HG03095 (cell line): ENCODE data around the gene KRT84.
"Not testable (repeated sequence)": the region's sequence is repeated elsewhere in the genome, so short reads cannot be mapped to it uniquely, and the experiment has no call there.

Experiments used
- ATAC-seq: cut with Tn5 transposase; IDR thresholded peaks from one replicate; pipeline ENCODE4 v1.9.1; 2021; ENCODE audit warnings: moderate library complexity; ENCODE audit not compliant: unreplicated experiment

The KRT84 gene

DNA sequence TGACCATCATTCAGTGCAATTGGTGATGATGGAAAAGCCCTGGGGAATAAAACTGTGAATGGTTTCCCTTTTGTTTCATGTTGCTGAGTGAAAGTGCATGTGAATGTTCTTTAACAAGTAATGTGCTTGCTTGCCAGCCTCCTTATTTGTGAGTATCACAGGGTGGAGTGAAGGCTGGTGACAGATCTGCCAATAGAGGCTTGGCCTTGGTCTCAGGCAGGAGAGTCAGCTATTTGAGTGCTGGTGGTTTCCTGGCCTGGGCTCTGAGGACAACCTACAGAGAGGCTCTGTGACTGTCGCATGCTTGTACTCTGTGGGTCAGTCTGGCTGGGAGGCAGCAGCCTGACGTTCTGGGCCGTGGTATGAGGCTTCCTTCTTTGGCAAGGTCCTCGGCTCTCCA, 38.9 kb downstream of the KRT84 start:
- ATAC-seq, result no peak

DNA sequence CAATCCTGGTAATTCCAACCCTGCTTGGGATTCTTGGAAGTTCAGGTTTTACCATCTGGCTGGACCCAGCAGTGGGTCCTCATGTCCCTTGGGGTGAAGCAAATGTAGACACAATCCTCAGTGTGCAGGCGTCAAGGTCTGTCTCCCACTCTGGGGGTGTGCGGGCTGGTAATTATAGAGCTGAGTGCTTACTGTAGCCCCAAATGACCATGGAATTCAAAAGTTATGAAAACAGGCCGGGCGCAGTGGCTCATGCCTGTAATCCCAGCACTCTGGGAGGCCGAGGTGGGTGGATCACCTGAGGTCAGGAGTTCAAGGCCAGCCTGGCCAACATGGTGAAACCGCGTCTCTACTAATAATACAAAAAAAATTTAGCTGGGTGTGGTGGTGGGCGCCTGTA, 40.4 kb downstream of the KRT84 start:
- not testable (repeated sequence) for ATAC-seq

DNA sequence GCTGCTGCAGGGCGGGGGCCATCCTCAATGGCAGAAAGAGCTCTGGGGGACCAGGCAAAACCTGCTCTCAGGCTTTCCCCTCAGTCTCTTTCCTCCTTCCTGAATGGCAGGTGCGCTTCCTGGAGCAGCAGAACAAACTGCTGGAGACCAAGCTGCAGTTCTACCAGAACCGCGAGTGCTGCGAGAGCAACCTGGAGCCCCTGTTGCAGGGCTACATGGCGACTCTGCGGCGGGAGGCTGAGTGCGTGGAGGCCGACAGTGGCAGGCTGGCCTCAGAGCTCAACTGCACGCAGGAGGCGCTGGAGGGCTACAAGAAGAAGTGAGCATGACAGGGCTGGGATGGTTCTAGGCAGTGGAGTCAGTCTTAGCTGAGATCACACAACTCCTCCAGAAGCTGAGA, 41.3 kb downstream of the KRT84 start:
- no peak for ATAC-seq

DNA sequence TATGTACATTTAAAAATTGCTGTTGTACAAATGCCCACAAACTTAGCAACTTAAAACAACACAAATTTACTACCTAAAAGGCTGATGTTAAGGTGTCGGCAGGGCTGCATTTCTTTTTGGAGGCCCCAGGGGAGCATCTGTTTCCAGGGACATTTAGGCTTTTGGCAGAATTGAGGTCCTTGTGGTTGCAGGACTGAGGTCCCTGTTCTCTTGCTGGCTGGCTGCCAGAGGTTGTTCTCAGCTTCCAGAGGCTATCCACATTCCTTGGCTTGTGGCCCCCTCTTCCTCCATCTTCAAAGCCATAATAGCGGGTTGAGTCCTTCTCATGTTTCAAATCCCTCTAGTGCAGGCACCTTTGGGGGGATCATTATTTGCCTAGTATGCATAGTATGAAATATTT, 41.9 kb downstream of the KRT84 start:
- ATAC-seq, result no peak

DNA sequence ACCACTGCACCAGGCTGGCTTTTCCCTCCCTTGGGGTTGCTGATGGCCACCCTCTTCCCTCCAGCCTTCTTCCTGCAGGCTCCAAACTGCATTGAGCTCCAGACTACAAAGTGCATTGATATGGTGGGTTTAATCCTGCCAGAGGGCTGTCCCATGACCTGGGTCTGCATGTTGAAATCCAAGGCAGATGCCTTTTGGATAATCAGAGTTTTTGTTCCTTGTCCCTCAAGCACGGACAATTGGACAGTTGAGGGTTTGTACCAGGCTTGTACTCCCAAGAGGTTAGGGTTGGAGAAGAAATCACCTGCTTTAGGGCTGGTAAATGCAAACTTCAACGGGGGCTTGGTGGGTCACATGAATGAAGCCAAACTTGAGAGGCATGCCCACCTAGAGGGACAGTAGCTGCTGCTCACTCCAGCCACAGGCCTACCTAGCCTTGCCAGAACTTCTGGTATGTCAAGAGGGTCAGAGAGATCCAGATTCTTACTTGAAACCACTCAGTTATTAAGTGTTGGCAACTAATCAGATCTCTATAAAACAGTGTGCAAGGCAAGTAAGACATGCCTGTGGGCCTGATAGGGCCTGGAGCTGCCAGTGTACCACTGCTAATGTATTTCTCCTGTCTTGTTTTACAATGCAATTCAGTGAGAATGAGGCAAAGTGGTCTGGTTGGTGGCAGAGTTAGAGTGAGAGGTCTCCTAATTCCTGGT, 42.5 kb downstream of the KRT84 start:
- no peak for ATAC-seq

DNA sequence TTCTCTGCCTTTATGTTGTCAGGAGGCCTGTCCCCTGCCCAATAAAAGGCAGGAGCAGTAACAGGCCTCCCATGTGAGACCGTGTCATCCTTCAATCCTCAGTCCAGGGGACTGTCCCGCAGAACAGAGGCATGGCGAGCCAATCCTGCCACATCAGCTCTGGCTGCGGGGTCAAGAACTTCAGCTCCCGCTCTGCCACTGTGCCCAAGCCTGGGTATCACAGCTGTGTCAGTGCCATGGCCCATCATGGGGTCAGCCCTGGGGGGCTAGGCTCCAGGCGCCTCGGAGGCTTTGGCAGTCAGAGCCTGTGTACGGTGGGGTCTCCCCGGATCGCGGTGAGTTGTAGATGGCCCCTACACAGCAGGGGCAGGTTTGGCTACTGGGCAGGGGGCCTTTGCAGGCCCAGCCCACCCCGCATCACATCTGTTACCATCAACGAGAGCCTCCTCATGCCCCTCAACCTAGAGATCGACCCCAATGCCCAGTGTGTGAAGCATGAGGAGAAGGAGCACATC, 44.3 kb downstream of the KRT84 start:
- no peak for ATAC-seq

DNA sequence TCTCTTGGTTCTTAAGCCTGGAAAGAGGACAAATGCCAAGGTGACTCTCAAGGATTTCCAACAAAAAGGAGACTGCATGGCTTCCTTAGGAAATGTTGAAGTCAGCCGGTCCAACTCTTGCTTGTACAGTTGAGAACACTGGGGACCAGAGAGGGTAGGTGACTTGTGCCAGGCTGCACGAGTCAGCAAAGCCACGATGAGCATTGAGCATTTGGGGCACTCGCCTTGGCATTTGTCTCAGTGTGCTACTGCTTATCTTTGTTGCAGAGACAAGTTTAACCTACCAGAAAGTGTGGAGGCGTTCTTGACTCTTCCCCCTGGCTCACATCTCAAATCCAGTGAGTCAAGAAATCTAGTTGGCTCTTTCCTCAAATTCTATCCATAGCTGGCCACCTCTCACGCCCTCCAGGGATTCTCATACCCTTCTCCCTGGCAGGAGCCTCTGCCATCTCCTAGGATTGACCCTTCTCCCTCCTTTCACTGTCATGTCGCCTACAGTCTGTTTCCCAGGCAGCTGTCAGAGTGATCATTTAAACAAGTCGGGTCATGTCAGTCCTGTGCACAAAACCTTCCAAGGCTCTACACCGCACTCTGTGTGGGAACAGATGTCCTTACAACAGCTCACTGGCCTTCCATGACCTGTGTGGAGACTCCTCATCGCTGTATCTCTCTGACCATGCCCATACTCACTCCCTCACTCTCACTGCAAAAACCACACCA, 47.1 kb downstream of the KRT84 start:
- no peak for ATAC-seq

DNA sequence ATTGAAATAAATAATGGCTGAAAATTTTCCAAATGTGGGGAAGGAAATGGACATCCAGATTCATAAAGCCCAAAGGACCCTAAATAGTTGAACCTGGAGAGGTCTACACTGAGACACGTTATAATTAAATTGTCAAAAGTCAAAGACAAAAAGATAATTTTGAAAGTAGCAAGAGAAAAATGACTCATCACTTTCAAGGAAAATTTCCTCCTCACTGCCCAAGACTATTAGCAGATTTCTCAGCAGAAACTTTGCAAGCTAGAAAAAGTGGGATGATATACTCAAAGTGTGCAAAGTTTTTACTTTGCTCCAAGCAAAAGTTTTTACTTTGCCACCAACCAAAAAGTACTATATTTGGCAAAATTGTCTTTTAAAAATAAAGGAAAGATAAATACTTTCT, 48.4 kb downstream of the KRT84 start:
- no peak for ATAC-seq

DNA sequence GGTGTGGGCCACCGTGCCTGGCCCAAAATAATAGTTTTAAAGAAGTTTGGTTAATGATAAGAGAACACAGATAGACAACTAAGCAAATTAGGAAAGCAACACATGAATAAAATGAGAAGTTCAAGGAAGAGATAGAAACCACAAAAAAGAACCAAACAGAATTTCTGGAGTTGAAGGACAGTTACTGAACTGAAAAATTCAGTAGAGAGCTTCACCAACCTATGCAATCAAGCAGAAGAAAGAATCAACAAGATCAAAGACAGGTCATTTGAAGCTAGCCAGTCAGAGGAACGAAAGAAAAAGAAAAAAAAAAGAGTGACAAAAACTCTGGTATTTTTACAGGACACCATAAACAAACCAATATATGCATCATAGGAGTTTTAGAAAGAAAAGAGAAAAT, 48.8 kb downstream of the KRT84 start:
- ATAC-seq, result no peak

DNA sequence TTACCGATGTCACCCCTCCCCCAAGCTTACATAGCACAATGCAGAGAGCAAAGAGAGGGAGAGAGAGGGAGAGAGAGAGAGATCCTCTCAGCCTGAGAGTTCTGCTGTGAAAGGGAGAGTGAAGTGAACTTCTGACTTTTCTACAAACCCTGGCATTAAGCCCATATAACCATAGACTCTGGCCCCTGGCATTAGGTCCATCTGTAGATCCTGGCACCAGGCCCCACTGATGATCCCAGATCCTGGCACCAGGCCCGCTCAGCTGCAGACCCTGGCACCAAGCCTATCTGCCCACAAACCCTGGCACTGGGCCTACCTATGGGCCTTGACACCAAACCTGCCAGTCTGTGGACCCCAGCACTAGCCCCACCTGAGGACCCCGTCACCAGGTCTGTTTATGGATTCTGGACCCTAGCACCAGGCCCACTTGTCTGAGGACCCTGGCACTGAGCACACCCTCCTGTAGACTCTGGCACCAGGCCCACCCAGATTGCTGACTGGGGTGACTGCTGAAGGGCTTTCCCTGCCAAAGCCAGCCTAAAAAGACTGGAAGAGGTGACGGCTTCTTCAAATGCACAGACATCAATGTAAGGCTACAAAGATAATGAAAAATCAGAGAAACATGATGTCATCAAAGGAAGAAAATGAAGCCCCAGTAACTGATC, 49.7 kb downstream of the KRT84 start:
- no peak for ATAC-seq

DNA sequence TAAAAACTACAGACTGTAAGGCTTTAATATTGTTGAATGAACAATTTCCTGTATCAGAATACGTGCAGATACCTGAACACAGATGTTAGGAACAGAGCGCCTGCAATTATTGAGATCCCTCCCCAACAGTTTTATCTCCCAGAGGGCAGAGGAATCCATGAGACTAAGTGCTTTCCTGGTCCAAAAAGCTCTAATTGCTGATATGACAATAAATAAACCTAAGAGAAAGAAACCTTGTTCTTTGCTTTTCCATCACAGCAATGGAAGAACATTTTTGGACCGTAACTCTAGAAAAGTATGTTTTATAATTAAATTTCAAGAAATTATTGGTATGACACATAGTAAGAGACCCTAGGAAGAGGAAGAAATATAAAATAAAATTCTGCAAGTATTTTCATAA, 51.3 kb downstream of the KRT84 start:
- ATAC-seq, result no peak

DNA sequence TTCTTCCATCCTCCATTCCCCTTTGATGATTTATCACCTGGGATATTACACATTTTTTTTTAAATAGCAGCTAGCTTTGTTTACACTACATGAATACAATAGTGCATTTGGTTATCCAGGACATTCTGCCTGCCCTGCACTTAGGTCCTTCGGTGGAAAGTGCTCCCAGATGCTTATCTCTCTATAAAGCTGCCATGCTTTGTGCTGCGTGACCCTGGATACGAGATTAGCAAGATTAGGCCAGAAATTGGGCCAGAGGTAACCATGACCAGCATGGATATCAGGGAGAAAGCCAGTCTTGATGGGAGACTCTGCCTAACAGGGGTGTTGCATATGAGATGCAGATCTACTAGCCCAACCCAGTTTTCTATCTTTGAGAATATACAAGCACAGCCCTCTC, 52.1 kb downstream of the KRT84 start:
- ATAC-seq, result no peak

DNA sequence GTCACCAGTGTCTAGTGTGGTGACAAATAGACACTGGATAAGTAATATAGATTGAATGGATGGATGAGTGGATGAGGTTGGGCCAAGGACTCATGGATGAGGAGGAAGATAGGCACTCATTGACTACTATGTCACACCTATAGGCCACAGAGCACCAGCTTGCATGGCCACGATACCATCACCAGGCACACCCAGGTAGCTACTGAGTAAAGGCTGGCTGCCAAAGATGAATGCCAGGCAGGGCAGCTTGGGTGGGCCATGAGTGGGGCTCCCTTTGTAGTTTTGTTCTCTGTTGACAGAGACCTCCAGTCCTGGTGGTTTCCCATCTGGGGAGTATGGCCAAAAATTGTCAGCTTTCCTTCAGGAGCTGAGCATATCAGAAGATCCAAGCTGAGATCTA, 53.1 kb downstream of the KRT84 start:
- ATAC-seq, result no peak

DNA sequence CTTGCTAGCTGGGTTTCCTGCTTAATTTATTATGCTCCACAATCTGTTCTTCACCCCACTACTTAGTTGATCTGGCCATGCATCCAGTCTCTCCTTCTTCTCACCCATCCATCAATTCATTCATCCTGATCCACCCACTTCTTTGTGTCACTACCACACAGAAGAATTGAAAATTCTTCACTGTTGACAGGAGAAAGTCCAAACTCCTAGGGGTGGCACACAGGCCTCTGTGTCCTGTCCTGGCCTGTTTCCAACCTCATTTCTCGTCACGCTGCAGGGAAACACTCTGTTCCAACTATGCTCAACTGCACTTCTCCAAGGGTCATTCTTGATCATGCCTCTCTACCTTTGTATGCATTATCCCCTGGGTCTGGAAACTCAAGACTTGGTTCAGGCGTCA, 53.6 kb downstream of the KRT84 start:
- no peak for ATAC-seq

DNA sequence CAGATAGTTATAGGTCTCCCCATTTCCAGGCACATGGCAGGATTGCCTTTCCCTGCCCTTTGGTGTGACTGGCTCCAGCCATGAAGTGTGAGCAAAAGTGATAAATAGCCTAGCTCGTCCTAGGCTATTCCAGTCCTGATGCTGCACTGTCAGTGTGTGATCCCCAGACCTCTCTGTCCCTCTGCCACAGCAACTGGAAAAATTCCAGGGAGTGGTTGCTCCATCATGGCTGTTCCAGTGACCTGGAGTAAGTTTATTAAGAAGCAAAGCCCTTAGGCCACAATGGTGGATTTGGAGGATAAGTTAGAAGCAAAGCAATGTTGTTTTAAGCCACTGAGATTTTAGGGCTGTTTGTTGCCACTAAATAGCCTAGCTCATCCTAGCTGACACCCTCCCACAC, 54.4 kb downstream of the KRT84 start:
- no peak for ATAC-seq

DNA sequence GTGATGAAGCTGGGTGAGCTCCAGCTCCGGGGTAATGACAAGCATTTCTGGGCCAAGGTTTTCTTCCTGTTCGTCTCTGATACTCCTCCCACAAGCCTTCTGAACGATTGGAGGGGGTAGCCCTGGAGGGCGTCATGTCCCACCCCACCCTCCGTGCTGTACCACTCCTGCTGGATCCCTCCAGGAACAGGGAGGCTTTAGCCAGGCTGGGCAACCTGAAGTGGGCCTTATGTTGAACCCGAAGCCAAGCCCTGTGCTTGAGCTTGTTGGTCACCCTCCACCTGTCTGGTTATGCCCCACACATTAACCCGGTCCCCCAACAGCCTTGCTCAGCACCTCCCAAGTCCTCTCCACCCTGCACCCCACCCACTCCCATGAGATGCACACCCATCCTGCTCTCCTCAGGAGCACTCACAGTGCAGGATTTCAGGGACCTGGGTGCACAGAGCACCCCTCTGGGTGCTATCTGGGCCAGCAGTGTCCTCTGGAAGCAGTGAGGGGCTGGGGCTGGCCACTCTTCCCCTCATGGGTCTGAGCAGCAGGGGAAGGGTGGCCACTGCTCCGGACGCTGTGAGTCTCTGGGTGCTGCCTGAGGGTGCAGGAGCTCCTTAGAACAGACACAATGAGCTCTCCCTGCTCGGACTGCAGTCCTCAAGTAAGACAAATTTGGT, 57.5 kb downstream of the KRT84 start:
- ATAC-seq, result no peak
